Suprapubic skin (tissue), 4 donors: ENCODE data around the gene DZIP1L. TPM values are rescaled to one million over a fixed set of nuclear protein-coding genes. Genes with fewer than 3 reads are reported as not detected.

Experiments used
- DNase-seq, 2 donors: peaks; one replicate each; pipeline ENCODE4 v3.0.0-alpha.2; 2019; ENCODE audit warnings: low spot score in 2 of 2
- H3K27ac ChIP-seq: fragments of 200-600 bp; sonication (generic); one replicate; pipeline ENCODE4 v1.5.1; 2019
- H3K27me3 ChIP-seq: fragments of 200-600 bp; sonication (generic); one replicate; pipeline ENCODE4 v1.5.1; 2019
- H3K36me3 ChIP-seq: fragments of 200-600 bp; sonication (generic); one replicate; pipeline ENCODE4 v1.5.1; 2019
- H3K4me1 ChIP-seq: fragments of 200-600 bp; sonication (generic); one replicate; pipeline ENCODE4 v1.5.1; 2019
- H3K4me3 ChIP-seq: fragments of 200-600 bp; sonication (generic); one replicate; pipeline ENCODE4 v1.5.1; 2019; ENCODE audit warnings: mild to moderate bottlenecking
- H3K9me3 ChIP-seq: fragments of 200-600 bp; sonication (generic); one replicate; pipeline ENCODE4 v1.5.1; 2019
- EP300 ChIP-seq: sonication (generic); formaldehyde crosslinking; IDR thresholded peaks from one replicate; pipeline ENCODE4 v1.6.1; 2017; ENCODE audit warnings: antibody characterized with exemption
- POLR2A ChIP-seq, 2 donors: fragments of 450-650 bp; IDR thresholded peaks; one replicate each; pipeline ENCODE4 v1.6.1; 2017; ENCODE audit warnings: antibody characterized with exemption in 2 of 2, mild to moderate bottlenecking in 2 of 2, moderate library complexity in 2 of 2
- POLR2AphosphoS5 ChIP-seq, 3 donors: sonication (generic); formaldehyde crosslinking; IDR thresholded peaks; one replicate each; pipeline ENCODE4 v1.6.1; 2017; ENCODE audit warnings: antibody characterized with exemption in 3 of 3
- WGBS: methylation state at CpG from one replicate; pipeline ENCODE4 v1.1.5; 2018; 5-methylcytosine and 5-hydroxymethylcytosine counted together
- total RNA-seq, 4 donors: library from RNA; depleted of rRNA; stranded (reverse); fragments of >200 nt; gene quantifications; one replicate each; pipeline ENCODE4 v1.1.0, GENCODE V29; 2016
- TF ChIP-seq, protein P1 (sequence below), 2 donors: fragments of 200-600 bp in 1 of 2; fragments of 450-650 bp in 1 of 2; sonication (generic) in 1 of 2; IDR thresholded peaks; one replicate each; pipeline ENCODE4 v1.5.1; 2016 to 2019; ENCODE audit warnings: antibody characterized with exemption in 2 of 2, mild to moderate bottlenecking in 1 of 2, moderate library complexity in 1 of 2

DZIP1L gene
- total RNA-seq, 4 donors from 2014 or later, result 16.4 to 129 (median 18.3) TPM

DNA sequence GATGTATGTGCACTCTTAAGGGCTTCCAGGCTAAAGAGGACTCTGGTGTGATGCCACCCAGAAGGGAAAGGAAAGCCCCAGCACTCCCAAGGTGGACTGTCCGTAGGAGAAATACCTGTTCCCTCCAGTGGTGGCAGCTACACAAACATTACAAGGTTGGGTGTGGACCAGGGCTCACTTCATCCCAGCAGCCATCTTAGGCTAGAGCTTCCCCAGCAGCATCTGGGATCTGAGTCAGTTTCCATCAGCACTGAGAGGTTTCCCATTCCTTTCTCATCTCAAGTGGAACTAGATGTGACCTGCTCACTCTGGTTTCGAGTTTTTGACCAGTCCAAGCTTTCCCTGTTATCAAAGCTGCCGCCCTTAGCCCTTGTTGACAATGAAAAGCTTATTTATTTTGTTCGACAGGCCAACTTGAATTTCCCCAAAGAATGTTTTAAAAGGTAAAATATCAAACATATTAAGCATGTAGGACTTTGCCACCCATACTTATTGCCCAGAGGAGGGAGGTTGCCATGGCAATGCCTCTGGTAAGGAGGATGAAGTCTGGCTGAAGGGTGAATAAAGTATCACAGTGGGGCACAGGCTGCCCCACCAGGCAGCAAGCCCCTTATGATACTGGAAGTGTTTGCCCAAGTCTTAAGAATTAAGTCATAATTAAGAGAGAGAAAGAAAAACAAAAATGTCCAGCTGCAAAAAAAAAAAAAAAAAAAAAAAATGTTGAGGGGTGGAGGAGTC, 76.5 kb downstream of the DZIP1L start:
- TF ChIP-seq POLR2A (IDR thresholded peaks at IDR 0.05), result no peak
- TF ChIP-seq EP300, result no peak
- TF ChIP-seq, protein P1, sequence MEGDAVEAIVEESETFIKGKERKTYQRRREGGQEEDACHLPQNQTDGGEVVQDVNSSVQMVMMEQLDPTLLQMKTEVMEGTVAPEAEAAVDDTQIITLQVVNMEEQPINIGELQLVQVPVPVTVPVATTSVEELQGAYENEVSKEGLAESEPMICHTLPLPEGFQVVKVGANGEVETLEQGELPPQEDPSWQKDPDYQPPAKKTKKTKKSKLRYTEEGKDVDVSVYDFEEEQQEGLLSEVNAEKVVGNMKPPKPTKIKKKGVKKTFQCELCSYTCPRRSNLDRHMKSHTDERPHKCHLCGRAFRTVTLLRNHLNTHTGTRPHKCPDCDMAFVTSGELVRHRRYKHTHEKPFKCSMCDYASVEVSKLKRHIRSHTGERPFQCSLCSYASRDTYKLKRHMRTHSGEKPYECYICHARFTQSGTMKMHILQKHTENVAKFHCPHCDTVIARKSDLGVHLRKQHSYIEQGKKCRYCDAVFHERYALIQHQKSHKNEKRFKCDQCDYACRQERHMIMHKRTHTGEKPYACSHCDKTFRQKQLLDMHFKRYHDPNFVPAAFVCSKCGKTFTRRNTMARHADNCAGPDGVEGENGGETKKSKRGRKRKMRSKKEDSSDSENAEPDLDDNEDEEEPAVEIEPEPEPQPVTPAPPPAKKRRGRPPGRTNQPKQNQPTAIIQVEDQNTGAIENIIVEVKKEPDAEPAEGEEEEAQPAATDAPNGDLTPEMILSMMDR (IDR thresholded peaks at IDR 0.05), result no peak
- TF ChIP-seq POLR2AphosphoS5 (IDR thresholded peaks at IDR 0.05), result no peak

GRCh38 chr3:138036572-138036971, 78.8 kb downstream of the DZIP1L start:
- Histone ChIP-seq H3K27ac (no peak overlapping the region), H3K4me3 (no peak overlapping the region), H3K27me3 (no peaks in the 10 kb centered on the region), H3K9me3 (no peaks in the 10 kb centered on the region), H3K36me3 (no peaks in the 10 kb centered on the region), H3K4me1 (no peaks in the 10 kb centered on the region)
- DNase-seq, result no peak
- 82% methylated on average over 3 of the region's 3 CpGs for WGBS
- TF ChIP-seq EP300, result no peak
- TF ChIP-seq POLR2A (IDR thresholded peaks at IDR 0.05), result no peak
- TF ChIP-seq, protein P1 (IDR thresholded peaks at IDR 0.05), result no peak
- TF ChIP-seq POLR2AphosphoS5 (IDR thresholded peaks at IDR 0.05), result no peak

More for the DNA sequence above, 76.5 kb downstream of the DZIP1L start:
- DNase-seq, result no peak
- WGBS, result 93% methylated on average over 4 of the region's 4 CpGs
- Histone ChIP-seq H3K4me1 (peaks cover 3% of the 10 kb centered on the region), H3K27ac (no peak overlapping the region), H3K27me3 (no peaks in the 10 kb centered on the region), H3K9me3 (no peaks in the 10 kb centered on the region), H3K4me3 (no peak overlapping the region), H3K36me3 (no peaks in the 10 kb centered on the region)

DNA sequence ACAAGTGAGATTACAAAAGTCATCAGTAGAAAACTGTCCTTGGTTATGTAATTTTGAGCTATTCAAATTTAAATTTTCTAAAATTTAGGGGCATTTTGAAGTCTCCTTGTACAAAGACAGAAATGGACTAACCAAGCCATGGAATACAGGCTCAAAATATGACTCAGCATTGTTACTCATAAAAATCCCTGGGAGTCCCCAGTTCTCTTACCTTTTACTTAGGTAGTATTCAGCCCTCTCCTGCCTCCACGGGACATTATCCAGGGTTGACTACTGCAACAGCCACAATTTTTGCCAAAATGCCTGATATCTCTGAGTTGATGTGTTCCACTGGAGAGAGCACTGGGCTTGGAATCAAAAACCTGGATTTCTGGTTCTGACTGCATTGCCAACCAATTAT, 80.5 kb downstream of the DZIP1L start:
- Histone ChIP-seq H3K36me3 (no peaks in the 10 kb centered on the region), H3K27ac (no peak overlapping the region)

GRCh38 chr3:138033202-138033691, 82.2 kb downstream of the DZIP1L start:
- 100% methylated on average over 2 of the region's 2 CpGs for WGBS
- H3K36me3 ChIP-seq, result no peaks in the 10 kb centered on the region

More for the DNA sequence above, 80.5 kb downstream of the DZIP1L start:
- Histone ChIP-seq H3K27me3 (no peaks in the 10 kb centered on the region), H3K4me3 (no peak overlapping the region), H3K4me1 (no peaks in the 10 kb centered on the region), H3K9me3 (no peaks in the 10 kb centered on the region)
- 76% methylated on average over 1 of the region's 1 CpG for WGBS
- DNase-seq, result no peak
- TF ChIP-seq, protein P1 (IDR thresholded peaks at IDR 0.05), result no peak
- TF ChIP-seq EP300, result no peak
- TF ChIP-seq POLR2AphosphoS5 (IDR thresholded peaks at IDR 0.05), result no peak

DNA sequence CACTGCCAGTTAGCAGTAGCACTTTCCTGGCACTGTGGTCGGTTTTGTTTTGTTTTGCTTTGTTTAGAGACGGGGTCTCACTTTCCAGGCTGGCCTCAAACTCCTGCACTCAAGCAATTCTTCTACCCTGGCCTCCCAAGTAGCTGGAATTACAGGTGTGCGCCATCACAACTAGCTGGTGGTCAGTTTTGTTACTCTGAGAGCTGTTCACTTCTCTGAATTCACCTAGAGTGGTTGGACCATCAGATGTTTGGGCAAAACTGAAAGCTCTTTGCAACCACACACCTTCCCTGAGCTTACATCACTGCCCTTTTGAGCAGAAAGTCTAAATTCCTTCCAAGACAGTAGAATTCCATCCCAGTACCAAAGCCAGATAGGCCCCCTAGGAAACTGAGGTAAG, 82.8 kb downstream of the DZIP1L start:
- Histone ChIP-seq H3K27me3 (no peaks in the 10 kb centered on the region), H3K9me3 (no peaks in the 10 kb centered on the region), H3K4me1 (no peaks in the 10 kb centered on the region), H3K27ac (no peak overlapping the region), H3K4me3 (no peak overlapping the region), H3K36me3 (peaks cover 2% of the 10 kb centered on the region)
- TF ChIP-seq EP300, result no peak
- TF ChIP-seq, protein P1 (IDR thresholded peaks at IDR 0.05), result no peak
- TF ChIP-seq POLR2AphosphoS5 (IDR thresholded peaks at IDR 0.05), result no peak
- no peak for TF ChIP-seq POLR2A (IDR thresholded peaks at IDR 0.05)
- WGBS, result 85% methylated on average over 3 of the region's 3 CpGs
- DNase-seq, result no peak

More at GRCh38 chr3:138033202-138033691, 82.2 kb downstream of the DZIP1L start:
- H3K9me3 ChIP-seq, result no peaks in the 10 kb centered on the region
- H3K4me1 ChIP-seq, result no peaks in the 10 kb centered on the region
- H3K27ac ChIP-seq, result no peak overlapping the region
- no peak overlapping the region for H3K4me3 ChIP-seq
- TF ChIP-seq POLR2AphosphoS5 (IDR thresholded peaks at IDR 0.05) (no peak), POLR2A (IDR thresholded peaks at IDR 0.05) (no peak), EP300 (no peak)
- TF ChIP-seq, protein P1 (IDR thresholded peaks at IDR 0.05), result no peak
- no peak for DNase-seq
- H3K27me3 ChIP-seq, result no peaks in the 10 kb centered on the region
